H1 (cell line): ENCODE results near the gene RBAK. TPM values are rescaled to one million over a fixed set of nuclear protein-coding genes. Genes with fewer than 3 reads are reported as not detected.

Source experiments
- CTCF ChIA-PET: fragments of 300-600 bp; sonication (Branson Sonifier 250); formaldehyde crosslinking; loops from one replicate; lab custom pipeline; 2021; ENCODE audit not compliant: partially characterized antibody; lab: Charles Lee
- POLR2A ChIA-PET: fragments of 300-600 bp; sonication (Branson Sonifier 250); formaldehyde crosslinking; loops from one replicate; lab custom pipeline; 2021; ENCODE audit warnings: inconsistent platforms; ENCODE audit not compliant: partially characterized antibody; lab: Charles Lee
- DNase-seq, 2 experiments: peaks; one replicate each; pipeline versions ENCODE4 v3.0.0 to v3.0.0-alpha.2; 2010 to 2022; ENCODE audit warnings: low spot score in 2 of 2, low read depth in 1 of 2, mixed read lengths in 1 of 2
- FAIRE-seq: peaks from 2 replicates; lab custom pipeline; 2011; peaks lifted over from hg19 to GRCh38; lab: Jason Lieb, UNC
- H2AFZ ChIP-seq: 2 replicates; pipeline ENCODE4 v1.8.1; 2012; ENCODE audit warnings: low read length, inconsistent platforms
- H2AK5ac ChIP-seq: 2 replicates; pipeline ENCODE4 v1.6.1; 2013; ENCODE audit warnings: low read depth, low read length
- H2BK120ac ChIP-seq: replicated peaks from 2 replicates; pipeline ENCODE3; 2013; ENCODE audit warnings: low read depth, low read length, inconsistent platforms
- H2BK12ac ChIP-seq: 2 replicates; pipeline ENCODE4 v1.6.1; 2013; ENCODE audit warnings: low read depth, low read length
- H2BK15ac ChIP-seq: 2 replicates; pipeline ENCODE4 v1.6.1; 2013; ENCODE audit warnings: low read length
- H2BK20ac ChIP-seq: 2 replicates; pipeline ENCODE4 v1.6.1; 2013; ENCODE audit warnings: low read length
- H2BK5ac ChIP-seq: 2 replicates; pipeline ENCODE4 v1.6.1; 2013; ENCODE audit warnings: low read depth, low read length
- H3K14ac ChIP-seq: 2 replicates; pipeline ENCODE4 v1.6.1; 2013; ENCODE audit warnings: inconsistent platforms; ENCODE audit not compliant: insufficient read length
- H3K18ac ChIP-seq: 2 replicates; pipeline ENCODE4 v1.6.1; 2013; ENCODE audit warnings: low read length; ENCODE audit errors: extremely low read depth
- H3K23ac ChIP-seq: 2 replicates; pipeline ENCODE4 v1.6.1; 2013; ENCODE audit warnings: inconsistent platforms; ENCODE audit not compliant: insufficient read length
- H3K23me2 ChIP-seq: 2 replicates; pipeline ENCODE4 v1.6.1; 2013; ENCODE audit warnings: low read depth, low read length
- H3K27ac ChIP-seq: 2 replicates; pipeline ENCODE4 v1.6.1; 2011; ENCODE audit warnings: low read depth, low read length, inconsistent platforms
- H3K27me3 ChIP-seq, 4 experiments: replicated peaks in 1 of 4; 1 replicate in 1 of 4; 2 replicates in 3 of 4; pipeline versions ENCODE4 v1.6.1 to v1.8.1; 2011 to 2013; ENCODE audit warnings: low read length in 3 of 4, mild to moderate bottlenecking in 3 of 4, inconsistent platforms in 2 of 4, mixed read lengths in 2 of 4, moderate library complexity in 1 of 4; ENCODE audit not compliant: control insufficient read depth in 3 of 4, insufficient read depth in 3 of 4; ENCODE audit errors: extremely low read depth in 1 of 4
- H3K36me3 ChIP-seq, 4 experiments: 2 replicates each; pipeline versions ENCODE4 v1.6.1 to v1.8.1; 2011 to 2013; ENCODE audit warnings: mild to moderate bottlenecking in 4 of 4, low read length in 3 of 4, moderate library complexity in 2 of 4, control low read depth in 1 of 4, inconsistent platforms in 1 of 4; ENCODE audit not compliant: insufficient read depth in 4 of 4, control insufficient read depth in 2 of 4
- H3K4ac ChIP-seq: replicated peaks from 2 replicates; pipeline ENCODE3; 2013; ENCODE audit warnings: low read length, low read depth, mixed read lengths, inconsistent platforms; ENCODE audit not compliant: insufficient read length
- H3K4me1 ChIP-seq, 4 experiments: replicated peaks in 1 of 4; 1 replicate in 1 of 4; 2 replicates in 3 of 4; pipeline versions ENCODE4 v1.6.1 to v1.8.1; 2011 to 2013; ENCODE audit warnings: low read length in 3 of 4, inconsistent platforms in 2 of 4, mixed read lengths in 1 of 4; ENCODE audit not compliant: insufficient read depth in 4 of 4, control insufficient read depth in 3 of 4
- H3K4me2 ChIP-seq, 2 experiments: 2 replicates each; pipeline versions ENCODE4 v1.6.1 to v1.8.1; 2011 to 2013; ENCODE audit warnings: low read depth in 2 of 2, low read length in 2 of 2, control low read depth in 1 of 2, inconsistent platforms in 1 of 2, mild to moderate bottlenecking in 1 of 2; ENCODE audit not compliant: insufficient read depth in 1 of 2
- H3K4me3 ChIP-seq, 4 experiments: fragments of 200-600, 300-600 bp in 1 of 4; sonication (generic), shearing (Covaris generic), sonication (Bioruptor Twin) in 1 of 4; 2 replicates each; pipeline versions ENCODE4 v1.5.1 to v1.8.1; 2011 to 2016; ENCODE audit warnings: low read length in 4 of 4, low read depth in 3 of 4, control low read depth in 2 of 4, inconsistent platforms in 2 of 4, mild to moderate bottlenecking in 2 of 4, mixed read lengths in 1 of 4, moderate library complexity in 1 of 4; ENCODE audit not compliant: insufficient read depth in 2 of 4; ENCODE audit errors: extremely low read depth in 1 of 4
- H3K56ac ChIP-seq: replicated peaks from 2 replicates; pipeline ENCODE3; 2013; ENCODE audit warnings: low read depth, mild to moderate bottlenecking, mixed read lengths, low read length, inconsistent platforms; ENCODE audit not compliant: insufficient read length
- H3K79me1 ChIP-seq: 2 replicates; pipeline ENCODE4 v1.6.1; 2013; ENCODE audit warnings: low read depth, low read length, control low read depth
- H3K79me2 ChIP-seq, 2 experiments: 2 replicates each; pipeline versions ENCODE4 v1.6.1 to v1.8.1; 2012 to 2013; ENCODE audit warnings: low read length in 2 of 2, mild to moderate bottlenecking in 2 of 2, inconsistent platforms in 1 of 2; ENCODE audit not compliant: insufficient read depth in 2 of 2, control insufficient read depth in 1 of 2
- H3K9ac ChIP-seq, 4 experiments: replicated peaks in 1 of 4; 1 replicate in 1 of 4; 2 replicates in 3 of 4; pipeline versions ENCODE4 v1.6.1 to v1.8.1; 2011 to 2013; ENCODE audit warnings: low read depth in 3 of 4, low read length in 3 of 4, control low read depth in 2 of 4, mild to moderate bottlenecking in 2 of 4, moderate library complexity in 2 of 4, inconsistent platforms in 1 of 4; ENCODE audit errors: extremely low read depth in 1 of 4
- H3K9me3 ChIP-seq, 2 experiments: 2 replicates each; pipeline versions ENCODE4 v1.6.1 to v1.8.1; 2012 to 2013; ENCODE audit warnings: mild to moderate bottlenecking in 2 of 2, moderate library complexity in 2 of 2, control low read depth in 1 of 2, inconsistent platforms in 1 of 2, low read depth in 1 of 2, low read length in 1 of 2, mixed read lengths in 1 of 2; ENCODE audit not compliant: insufficient read depth in 2 of 2
- H4K20me1 ChIP-seq, 2 experiments: replicated peaks in 1 of 2; 2 replicates each; pipeline versions ENCODE3 to v1.8.1; 2011 to 2013; ENCODE audit warnings: inconsistent platforms in 2 of 2, low read length in 2 of 2, mild to moderate bottlenecking in 1 of 2; ENCODE audit not compliant: insufficient read depth in 2 of 2, control insufficient read depth in 1 of 2
- H4K5ac ChIP-seq: 2 replicates; pipeline ENCODE4 v1.6.1; 2013; ENCODE audit warnings: low read length, low read depth, mixed read lengths, inconsistent platforms; ENCODE audit not compliant: insufficient read length
- H4K8ac ChIP-seq: 2 replicates; pipeline ENCODE4 v1.8.0; 2013; ENCODE audit warnings: mild to moderate bottlenecking, moderate library complexity, low read length, inconsistent platforms; ENCODE audit not compliant: insufficient read depth; ENCODE audit errors: extremely low read depth
- H4K91ac ChIP-seq: replicated peaks from 2 replicates; pipeline ENCODE3; 2013; ENCODE audit warnings: low read length, mixed read lengths, inconsistent platforms; ENCODE audit not compliant: insufficient read length
- CEBPB ChIP-seq: IDR thresholded peaks from 2 replicates; pipeline ENCODE4 v1.6.1; 2012; ENCODE audit warnings: low read depth, low read length
- CTBP2 ChIP-seq: IDR thresholded peaks from 2 replicates; pipeline ENCODE4 v1.7.0; 2011; ENCODE audit warnings: borderline replicate concordance, mild to moderate bottlenecking, moderate library complexity, mixed read lengths, low read length; ENCODE audit not compliant: insufficient read depth, insufficient read length
- GABPA ChIP-seq: IDR thresholded peaks from 2 replicates; pipeline ENCODE4 v1.6.1; 2011; ENCODE audit warnings: mild to moderate bottlenecking, low read length, moderate library complexity, borderline replicate concordance; ENCODE audit not compliant: insufficient read depth
- NRF1 ChIP-seq: IDR thresholded peaks from 2 replicates; pipeline ENCODE4 v1.6.1; 2011; ENCODE audit warnings: mild to moderate bottlenecking, low read depth, low read length, improper control_type of control experiment
- POLR2A ChIP-seq, 2 experiments: IDR thresholded peaks; 1 replicate in 1 of 2; 2 replicates in 1 of 2; pipeline ENCODE4 v1.6.1; 2011; ENCODE audit warnings: low read depth in 2 of 2, low read length in 2 of 2, mild to moderate bottlenecking in 2 of 2; ENCODE audit errors: control extremely low read depth in 1 of 2
- POLR2AphosphoS5 ChIP-seq: IDR thresholded peaks from 2 replicates; pipeline ENCODE4 v1.6.1; 2011; ENCODE audit warnings: low read depth, low read length
- SP4 ChIP-seq: IDR thresholded peaks from 2 replicates; pipeline ENCODE4 v1.6.1; 2012; ENCODE audit warnings: low read length, inconsistent platforms
- TBP ChIP-seq: IDR thresholded peaks from 2 replicates; pipeline ENCODE4 v1.6.1; 2011; ENCODE audit warnings: low read depth, low read length, improper control_type of control experiment
- TCF12 ChIP-seq: IDR thresholded peaks from 2 replicates; pipeline ENCODE4 v1.6.1; 2011; ENCODE audit warnings: low read depth, mild to moderate bottlenecking, low read length
- WGBS, 2 experiments: shearing (Covaris generic) in 1 of 2; methylation state at CpG; one replicate each; pipeline versions ENCODE4 v1.1.6 to v1.1.7; 2013 to 2015; ENCODE audit warnings: low lambda C conversion rate in 2 of 2, mixed read lengths in 2 of 2, inconsistent platforms in 1 of 2, low coverage in 1 of 2, missing lambda C conversion rate in 1 of 2; ENCODE audit not compliant: insufficient replicate concordance in 2 of 2, insufficient coverage in 1 of 2, insufficient read length in 1 of 2; ENCODE audit errors: extremely low coverage in 1 of 2, missing lambda C conversion rate in 1 of 2; 5-methylcytosine and 5-hydroxymethylcytosine counted together
- long read RNA-seq, 2 experiments: library from RNA in 1 of 2; library from capped mRNA in 1 of 2; stranded (forward); transcript quantifications; one replicate each; pipeline ENCODE4 v2.0.0, GENCODE V29; 2021; ENCODE audit warnings: inconsistent platforms in 1 of 2
- polyA minus RNA-seq, 3 experiments: library from RNA; depleted of rRNA, polyadenylated mRNA; stranded (reverse); fragments of >200 nt; gene quantifications; 1 replicate in 2 of 3; 2 replicates in 1 of 3; pipeline ENCODE4 v1.2.3, GENCODE V29; 2011
- polyA plus RNA-seq, 7 experiments: library from polyadenylated mRNA; depleted of rRNA in 3 of 7; stranded (reverse) in 5 of 7; unstranded in 2 of 7; fragments of >200 nt in 5 of 7; fragments of 200-250 nt in 2 of 7; gene quantifications; 1 replicate in 5 of 7; 2 replicates in 1 of 7; 4 replicates in 1 of 7; pipeline versions ENCODE4 v1.2.1 to v1.2.3, GENCODE V29; 2011 to 2013; ENCODE audit warnings: missing spikeins in 2 of 7, mixed read lengths in 2 of 7
- total RNA-seq: library from RNA; stranded (reverse); fragmentation: NEBNext Ultra II Directional; extraction: Animal tissue kit (Norgen Biotek cat#: 25700); gene quantifications from 2 replicates; pipeline ENCODE4 v1.2.1, GENCODE V29; 2021

RBAK gene
- total RNA-seq, result 16.1 and 18.2 TPM in 2 replicates
- 1.3 and 1.9 TPM in 2 replicates for polyA plus RNA-seq (2011; rRNA removed)
- polyA plus RNA-seq (2011; cell fraction: cytosol; rRNA removed), result 2.4 TPM
- 4.0 TPM for polyA plus RNA-seq (2011; cell fraction: nucleus; rRNA removed)
- 3.5 to 6.6 TPM (median 4.3 TPM) in 4 replicates for polyA plus RNA-seq (2012, experiment 1 of 2)
- polyA plus RNA-seq (2012, experiment 2 of 2), result 0.30 TPM
- 10.3 TPM for polyA plus RNA-seq (2013, experiment 1 of 2)
- polyA plus RNA-seq (2013, experiment 2 of 2), result 8.8 TPM
- 8.2 and 11.9 TPM in 2 replicates for polyA minus RNA-seq (2011; rRNA and poly(A)+ RNA removed)
- 5.9 TPM for polyA minus RNA-seq (2011; cell fraction: cytosol; rRNA and poly(A)+ RNA removed)
- polyA minus RNA-seq (2011; cell fraction: nucleus; rRNA and poly(A)+ RNA removed), result 28.9 TPM
- long read RNA-seq, experiment 1, partial matches to known transcripts, result 13 of 13 reads
- long read RNA-seq, experiment 1, other reads (novel, unspliced or antisense), result 0 of 13 reads
- long read RNA-seq, experiment 2, partial matches to known transcripts, result 0 of 1 reads
- long read RNA-seq, experiment 2, other reads (novel, unspliced or antisense), result 1 of 1 reads

DNA sequence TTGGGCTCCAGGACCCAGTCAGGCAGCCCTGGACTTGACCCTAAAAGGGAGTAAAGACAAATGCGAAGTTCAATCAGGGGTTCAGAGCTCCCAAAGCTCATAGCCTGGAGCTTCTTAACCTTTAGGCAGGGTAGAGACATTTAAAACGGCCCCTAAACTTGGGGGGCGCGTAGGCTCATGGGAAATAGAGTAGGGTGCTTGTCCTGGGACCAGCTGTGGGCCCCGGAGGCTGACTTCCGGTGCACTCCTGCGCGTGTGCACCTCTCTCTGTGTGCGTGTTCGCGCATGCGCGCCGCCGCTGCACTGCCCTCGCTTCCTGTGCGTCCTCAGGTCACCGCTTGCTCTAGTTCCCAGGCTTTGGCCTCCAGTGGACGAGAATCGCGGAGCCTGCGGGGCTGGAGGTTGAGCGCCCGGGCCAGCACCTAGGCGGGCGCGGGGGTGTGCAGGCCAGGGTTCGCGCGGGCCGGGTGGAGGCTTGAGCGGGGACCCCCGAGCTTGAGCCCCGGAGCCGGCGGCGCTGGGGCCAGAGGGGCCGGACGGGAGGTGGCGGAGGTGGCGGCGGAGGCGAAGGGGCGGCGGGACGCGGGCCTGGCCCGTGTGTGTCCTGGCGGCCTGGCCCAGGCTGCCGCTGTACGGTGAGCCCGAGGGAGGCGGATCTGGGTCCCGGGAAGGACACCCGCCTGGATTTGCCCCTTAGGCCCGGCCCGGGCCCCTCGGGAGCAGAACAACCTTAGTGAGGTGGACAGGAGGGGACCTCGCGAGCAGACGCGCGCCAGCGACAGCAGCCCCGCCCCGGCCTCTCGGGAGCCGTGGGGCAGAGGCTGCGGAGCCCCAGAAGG, at the start of gene RBAK:
RBAK (plus strand) TSS at position 303 of the 839 bp plus-strand sequence. CDS start 2,217 bp downstream, outside the sequence.
- Histone ChIP-seq H4K8ac (peak within 1 kb of the TSS; percentile 91; the same call in 1 of the 2 replicates), H2BK15ac (no peak within 1 kb of the TSS), H3K23me2 (no peaks in the 10 kb centered on the region), H4K5ac (no peak within 1 kb of the TSS), H3K79me1 (no peaks in the 10 kb centered on the region), H3K27ac (no peak within 1 kb of the TSS; the same call in 1 of the 2 replicates), H3K14ac (no peak within 1 kb of the TSS), H3K9me3 (peaks cover 4 to 11% of the 10 kb centered on the region in 2 experiments; a peak in 2 of 4 replicates), H2AFZ (peak within 1 kb of the TSS; percentile 96; the same call in 1 of the 2 replicates), H3K18ac (no peak within 1 kb of the TSS), H2BK5ac (no peak within 1 kb of the TSS), H3K9ac (peak within 1 kb of the TSS; percentile 48 to 91 (median 68)), H3K4ac (no peak within 1 kb of the TSS), H3K4me1 (no peaks in the 10 kb centered on the region), H4K20me1 (no peaks in the 10 kb centered on the region), H3K56ac (no peak within 1 kb of the TSS), H3K4me2 (peak within 1 kb of the TSS; percentile 75 to 83), H2BK12ac (no peak within 1 kb of the TSS), H3K36me3 (peaks cover 2 to 21% (median 13%) of the 10 kb centered on the region in 4 experiments; a peak in 7 of 8 replicates), H4K91ac (no peak within 1 kb of the TSS), H3K79me2 (peaks cover 0 to 9% of the 10 kb centered on the region in 2 experiments; a peak in 1 of 4 replicates), H3K27me3 (no peaks in the 10 kb centered on the region), H2AK5ac (no peak within 1 kb of the TSS), H2BK120ac (no peak within 1 kb of the TSS), H3K23ac (no peak within 1 kb of the TSS), H3K4me3 (peak within 1 kb of the TSS; percentile 66 to 88 (median 74)), H2BK20ac (no peak within 1 kb of the TSS)
- 1% methylated on average over 36 of the region's 69 CpGs; no CpG with 5 or more reads in 1 of the 2 experiments for WGBS, 2 experiments
- ChIA-PET CTCF (interaction anchor here (0.6 to 1.1 kb wide), 4 partner anchors 72 to 1174 kb away, joined by 3 to 4 read pairs (median 4); no protein-coding TSS in a partner anchor), POLR2A (interaction anchor here (0.6 to 1.3 kb wide), 5 partner anchors 8 to 72 kb away, joined by 3 to 5 read pairs (median 4); no protein-coding TSS in a partner anchor)
- DNase-seq (peak; percentile 93 to 97), FAIRE-seq (no peak)
- TF ChIP-seq POLR2AphosphoS5 (peak; percentile 75), POLR2A (IDR thresholded peaks at IDR 0.05; ENCODE audit: control extremely low read depth in 1 of 2, low read depth in 2 of 2, low read length in 2 of 2) (peak; percentile 41 to 80; a peak in 1 of 3 replicates), GABPA (peak; percentile 49; the same call in 1 of the 2 replicates), NRF1 (peak; percentile 87), TCF12 (0 out of 2 replicates have a peak, but pooled peaks have one; percentile 40), SP4 (0 out of 2 replicates have a peak, but pooled peaks have one; percentile 53), CTBP2 (no peak), TBP (peak; percentile 64; the same call in 1 of the 2 replicates), CEBPB (no peak)
